GM12801 (cell line): ENCODE data around the gene ZNF787.

Experiments
- TF ChIP-seq, protein P1 (sequence below): IDR thresholded peaks from one replicate; pipeline ENCODE4 v1.5.1; 2011; ENCODE audit warnings: control low read depth; ENCODE audit not compliant: insufficient read length; ENCODE audit errors: extremely low read depth

The ZNF787 gene

DNA sequence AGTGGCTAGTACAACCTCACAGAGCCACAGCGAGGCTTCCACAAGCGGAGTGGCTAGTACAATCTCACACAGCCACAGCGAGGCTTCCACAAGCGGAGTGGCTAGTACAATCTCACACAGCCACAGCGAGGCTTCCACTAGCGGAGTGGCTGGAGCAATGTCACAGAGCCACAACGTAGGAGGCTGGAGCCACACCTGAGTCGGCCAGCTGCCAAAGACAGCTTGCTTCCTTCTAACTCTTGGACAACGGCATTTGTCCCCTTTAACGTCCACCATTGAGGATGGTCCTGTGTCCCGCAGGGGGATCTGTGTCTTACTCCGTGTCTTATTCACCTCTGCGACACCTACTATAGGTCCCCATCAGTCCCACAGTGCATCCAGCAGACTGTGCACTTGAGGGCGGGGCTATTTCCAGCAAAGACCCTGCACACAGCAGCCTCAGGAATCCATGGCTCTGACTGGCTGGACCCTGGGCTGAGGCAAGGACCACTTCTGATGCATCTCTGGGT is 3.7 kb downstream of the ZNF787 start:
- TF ChIP-seq, protein P1, sequence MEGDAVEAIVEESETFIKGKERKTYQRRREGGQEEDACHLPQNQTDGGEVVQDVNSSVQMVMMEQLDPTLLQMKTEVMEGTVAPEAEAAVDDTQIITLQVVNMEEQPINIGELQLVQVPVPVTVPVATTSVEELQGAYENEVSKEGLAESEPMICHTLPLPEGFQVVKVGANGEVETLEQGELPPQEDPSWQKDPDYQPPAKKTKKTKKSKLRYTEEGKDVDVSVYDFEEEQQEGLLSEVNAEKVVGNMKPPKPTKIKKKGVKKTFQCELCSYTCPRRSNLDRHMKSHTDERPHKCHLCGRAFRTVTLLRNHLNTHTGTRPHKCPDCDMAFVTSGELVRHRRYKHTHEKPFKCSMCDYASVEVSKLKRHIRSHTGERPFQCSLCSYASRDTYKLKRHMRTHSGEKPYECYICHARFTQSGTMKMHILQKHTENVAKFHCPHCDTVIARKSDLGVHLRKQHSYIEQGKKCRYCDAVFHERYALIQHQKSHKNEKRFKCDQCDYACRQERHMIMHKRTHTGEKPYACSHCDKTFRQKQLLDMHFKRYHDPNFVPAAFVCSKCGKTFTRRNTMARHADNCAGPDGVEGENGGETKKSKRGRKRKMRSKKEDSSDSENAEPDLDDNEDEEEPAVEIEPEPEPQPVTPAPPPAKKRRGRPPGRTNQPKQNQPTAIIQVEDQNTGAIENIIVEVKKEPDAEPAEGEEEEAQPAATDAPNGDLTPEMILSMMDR, result no peak

DNA sequence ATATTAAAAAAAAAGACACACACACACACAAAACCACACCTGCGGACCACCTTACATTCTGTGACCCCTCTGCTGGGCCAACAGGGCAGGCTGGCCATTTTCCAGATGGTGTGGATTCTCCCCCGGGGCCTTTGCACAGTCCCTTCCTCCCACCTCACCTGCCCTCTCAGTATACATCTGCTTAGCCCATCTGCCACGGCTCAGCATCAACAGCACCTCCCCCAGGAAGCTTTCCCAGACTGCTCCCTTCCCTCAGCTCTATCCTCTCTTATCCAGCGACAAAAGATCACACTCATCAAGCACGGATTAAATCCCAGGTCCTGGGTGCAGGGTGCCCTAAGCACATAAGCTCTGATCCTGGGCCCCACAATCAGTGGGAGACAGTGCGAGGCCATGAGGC is 4.5 kb downstream of the ZNF787 start:
- TF ChIP-seq, protein P1, result no peak

DNA sequence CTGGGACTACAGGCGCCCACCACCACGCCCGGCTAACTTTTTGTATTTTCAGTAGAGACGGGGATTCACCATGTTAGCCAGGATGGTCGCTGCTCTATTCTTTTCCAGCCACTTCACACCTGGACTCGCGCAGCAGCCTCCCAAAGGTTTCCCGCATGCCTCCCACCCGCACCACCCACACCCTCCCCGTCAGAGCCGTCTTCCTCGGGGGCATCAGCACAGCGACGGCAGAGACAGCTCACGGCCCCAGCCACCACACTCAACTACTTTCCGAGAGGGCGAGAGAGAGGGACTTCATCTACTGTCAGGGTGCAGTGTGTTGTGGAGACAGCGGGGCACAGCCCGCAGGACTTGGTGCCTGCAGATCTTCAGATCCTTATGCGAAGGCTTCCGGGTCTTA is 5.6 kb downstream of the ZNF787 start:
- TF ChIP-seq, protein P1, result no peak

DNA sequence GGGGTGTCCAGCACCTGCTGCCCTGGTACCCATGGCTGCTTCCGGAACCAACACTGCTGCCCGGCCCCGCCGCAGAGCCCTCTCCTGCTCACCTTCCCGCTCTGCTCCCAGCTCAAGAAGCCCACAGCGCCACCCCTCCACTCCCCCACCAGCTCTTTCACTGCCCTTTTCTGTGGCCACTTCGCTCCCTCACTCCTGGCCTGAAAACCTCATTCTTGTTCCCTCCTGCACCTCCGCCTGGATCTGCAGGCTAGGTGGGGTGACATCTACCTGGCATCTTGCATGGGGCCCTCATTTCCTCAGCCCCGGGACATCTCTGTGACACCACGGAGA is 6.4 kb downstream of the ZNF787 start:
- TF ChIP-seq, protein P1, result no peak

DNA sequence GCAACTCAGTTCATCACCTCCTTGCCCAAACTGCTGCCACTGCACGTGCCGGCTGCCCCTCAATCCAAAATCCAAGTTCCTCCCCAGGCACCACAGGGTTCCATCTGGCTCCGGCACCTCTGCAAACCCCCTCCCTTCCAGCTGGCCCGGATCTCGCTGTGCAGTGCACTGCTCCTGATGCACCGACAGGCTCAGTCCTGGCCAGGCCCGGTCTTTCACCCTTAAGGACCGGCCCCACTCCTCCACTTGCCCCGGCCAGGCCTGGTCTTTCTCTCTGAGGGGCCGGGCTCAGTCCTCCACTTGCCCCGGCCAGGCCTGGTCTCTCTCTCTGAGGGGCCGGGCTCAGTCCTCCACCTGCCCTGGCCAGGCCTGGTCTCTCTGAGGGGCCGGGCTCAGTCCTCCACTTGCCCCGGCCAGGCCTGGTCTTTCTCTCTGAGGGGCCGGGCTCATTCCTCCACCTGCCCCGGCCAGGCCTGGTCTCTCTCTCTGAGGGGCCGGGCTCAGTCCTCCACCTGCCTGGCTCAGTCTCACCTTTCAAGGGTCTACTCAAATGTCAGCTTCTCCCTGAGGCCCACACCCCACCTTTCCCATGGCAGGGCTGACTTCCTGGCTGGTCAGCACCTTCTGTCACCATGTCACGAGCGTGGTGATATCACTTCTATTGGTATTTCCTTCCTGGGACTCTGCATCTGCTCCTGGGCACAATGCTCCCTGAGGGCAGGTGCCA is 6.9 kb downstream of the ZNF787 start:
- TF ChIP-seq, protein P1, result no peak

DNA sequence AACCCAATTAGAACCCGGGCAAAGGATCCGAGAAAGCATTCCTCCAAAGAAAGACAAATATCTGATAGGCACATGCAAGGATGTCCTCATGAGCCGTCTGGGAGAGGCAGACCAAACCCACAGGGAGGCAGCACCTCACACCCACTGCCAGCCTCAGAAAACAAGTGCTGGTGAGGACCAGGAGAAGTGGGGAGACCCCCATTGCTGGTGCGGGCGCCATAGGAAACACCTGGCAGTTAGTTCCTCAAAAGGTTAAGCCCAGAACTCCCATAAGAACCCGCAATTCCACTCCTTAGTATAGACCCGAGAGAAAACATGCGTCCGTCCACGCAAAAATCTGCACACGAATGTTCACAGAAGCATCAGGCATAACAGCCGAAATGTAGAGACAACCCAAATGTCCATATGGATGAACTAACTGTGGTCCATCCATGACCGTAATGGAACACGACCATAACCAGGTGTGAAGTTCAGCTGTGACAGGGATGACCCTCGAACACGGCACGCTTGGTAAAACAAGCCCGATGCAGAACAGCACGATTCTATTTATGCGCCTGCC is 7.9 kb downstream of the ZNF787 start:
- TF ChIP-seq, protein P1, result no peak

DNA sequence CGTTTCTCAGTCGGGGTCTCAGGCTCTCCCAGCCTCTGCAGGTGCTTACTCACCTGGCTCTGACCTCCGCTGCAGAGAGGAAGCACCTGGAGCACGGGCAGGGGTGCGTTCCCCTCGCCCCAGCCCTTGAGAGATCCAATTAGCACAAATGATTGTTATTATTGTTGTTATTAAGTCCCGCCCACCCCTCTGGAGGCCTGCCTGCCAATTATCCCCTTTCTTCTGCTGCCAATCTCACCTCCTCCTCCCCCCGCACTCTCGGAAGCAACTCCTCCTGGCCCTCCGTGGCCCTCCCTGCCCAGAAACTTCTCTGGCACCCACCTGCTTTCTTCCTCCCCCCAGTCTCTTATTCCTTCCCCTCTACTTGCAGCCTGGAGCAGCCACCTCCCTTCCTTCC is 8.8 kb downstream of the ZNF787 start:
- TF ChIP-seq, protein P1, result no peak
